Activated effector memory CD4-positive, alpha-beta T cell treated with Interleukin-2 at 50 U/mL for 16 hours (primary cell): Measurements from ENCODE around the gene SAMD14.
A peak's percentile ranks its signal among the peaks of the same experiment; 100 is the strongest.

Experiments
- DNase-seq: peaks from one replicate; pipeline ENCODE4 v3.0.0-alpha.2; 2020

The SAMD14 gene

GRCh38 chr17:50165066-50165465 is 35.1 kb upstream of the SAMD14 start:
- DNase-seq, result no peak

DNA sequence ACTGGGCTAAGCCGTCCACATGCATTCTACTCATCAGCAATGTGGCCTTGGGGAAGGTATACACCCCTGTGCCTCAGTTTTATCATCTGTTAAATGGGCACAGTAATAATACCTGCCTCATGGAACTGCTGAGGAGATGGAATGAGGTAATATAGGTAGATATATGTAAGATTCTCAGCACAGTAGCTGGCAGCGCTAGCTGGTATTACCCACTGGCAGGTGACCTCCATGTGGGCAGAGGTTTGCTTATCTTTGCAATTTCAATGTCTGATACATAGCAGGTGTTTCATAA is 34.7 kb upstream of the SAMD14 start:
- DNase-seq, result no peak

DNA sequence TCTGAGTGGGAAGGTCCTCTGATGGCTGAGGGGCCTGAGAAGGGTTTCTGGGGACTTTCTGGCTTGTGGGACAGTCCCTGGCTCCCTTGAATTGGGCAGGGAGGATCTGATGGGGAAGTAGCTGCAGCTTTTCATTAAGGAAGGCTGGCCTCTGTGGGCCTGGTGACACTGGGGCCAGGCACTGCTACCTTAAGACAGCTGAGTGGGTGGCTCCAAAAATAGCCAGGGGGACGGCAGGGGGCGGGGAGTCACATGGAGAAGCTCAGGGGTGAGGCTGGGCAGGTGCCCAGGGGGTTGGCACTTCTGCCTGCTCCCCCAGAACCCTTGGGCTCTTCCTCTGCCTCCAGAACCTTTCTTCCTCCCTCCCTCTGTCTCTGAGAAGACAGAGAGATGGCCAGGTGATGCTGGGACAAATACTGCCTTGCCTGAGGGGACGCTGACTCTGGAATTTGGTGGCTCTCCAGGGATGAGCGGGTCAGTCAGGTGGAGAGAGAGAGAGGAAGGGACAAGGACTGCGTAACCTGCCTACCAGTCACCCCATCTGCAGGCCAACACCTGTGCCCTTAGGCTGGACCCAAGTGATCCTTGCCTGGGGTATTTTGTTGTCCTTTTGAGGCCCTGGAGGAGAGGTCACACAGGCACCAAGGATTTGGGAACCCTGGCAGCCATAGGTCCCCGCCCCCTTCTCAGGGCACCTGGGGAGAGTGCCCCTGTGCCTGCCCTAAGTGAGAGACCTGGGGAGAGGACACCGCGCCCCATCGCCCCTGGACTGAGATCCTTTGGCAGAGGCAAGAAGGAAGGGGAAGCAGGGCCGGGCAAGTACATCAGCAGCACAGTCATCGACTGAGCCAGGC is 34.1 kb upstream of the SAMD14 start:
- no peak for DNase-seq

DNA sequence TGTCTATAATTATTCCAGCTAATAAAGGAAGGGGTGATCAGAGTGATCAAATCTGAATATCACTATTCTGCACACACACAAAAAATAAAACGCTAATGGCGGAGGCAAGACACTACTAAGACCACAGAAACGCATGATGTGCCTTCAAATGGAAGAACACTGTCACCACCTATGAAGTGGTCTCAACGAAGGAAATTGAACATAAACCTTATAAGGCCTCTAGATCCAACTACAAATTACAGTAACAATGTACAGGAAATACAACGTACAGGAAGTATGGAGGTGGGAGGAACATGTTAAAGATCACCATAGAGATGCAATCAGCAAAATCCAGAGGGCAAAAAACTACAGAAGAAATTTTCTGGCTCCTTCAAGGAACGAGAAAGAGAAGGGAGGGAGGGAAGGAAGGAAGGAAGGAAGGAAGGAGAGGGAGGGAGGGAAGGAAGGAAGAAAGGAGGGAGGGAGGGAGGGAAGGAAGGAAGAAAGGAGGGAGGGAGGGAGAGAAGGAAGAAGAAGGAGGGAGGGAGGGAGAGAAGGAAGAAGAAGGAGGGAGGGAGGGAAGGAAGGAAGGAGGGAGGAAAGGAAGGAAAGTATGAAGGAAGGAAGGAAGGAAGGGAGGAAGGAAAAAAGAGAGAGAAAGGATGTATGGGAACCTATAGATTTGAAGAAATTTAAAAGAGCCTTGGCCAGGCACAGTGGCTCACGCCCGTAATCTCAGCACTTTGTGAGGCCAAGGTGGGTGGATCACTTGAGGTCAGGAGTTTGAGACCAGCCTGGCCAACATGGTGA is 32.7 kb upstream of the SAMD14 start:
- no peak for DNase-seq

GRCh38 chr17:50161911-50162288 is 31.9 kb upstream of the SAMD14 start:
- DNase-seq, result no peak

DNA sequence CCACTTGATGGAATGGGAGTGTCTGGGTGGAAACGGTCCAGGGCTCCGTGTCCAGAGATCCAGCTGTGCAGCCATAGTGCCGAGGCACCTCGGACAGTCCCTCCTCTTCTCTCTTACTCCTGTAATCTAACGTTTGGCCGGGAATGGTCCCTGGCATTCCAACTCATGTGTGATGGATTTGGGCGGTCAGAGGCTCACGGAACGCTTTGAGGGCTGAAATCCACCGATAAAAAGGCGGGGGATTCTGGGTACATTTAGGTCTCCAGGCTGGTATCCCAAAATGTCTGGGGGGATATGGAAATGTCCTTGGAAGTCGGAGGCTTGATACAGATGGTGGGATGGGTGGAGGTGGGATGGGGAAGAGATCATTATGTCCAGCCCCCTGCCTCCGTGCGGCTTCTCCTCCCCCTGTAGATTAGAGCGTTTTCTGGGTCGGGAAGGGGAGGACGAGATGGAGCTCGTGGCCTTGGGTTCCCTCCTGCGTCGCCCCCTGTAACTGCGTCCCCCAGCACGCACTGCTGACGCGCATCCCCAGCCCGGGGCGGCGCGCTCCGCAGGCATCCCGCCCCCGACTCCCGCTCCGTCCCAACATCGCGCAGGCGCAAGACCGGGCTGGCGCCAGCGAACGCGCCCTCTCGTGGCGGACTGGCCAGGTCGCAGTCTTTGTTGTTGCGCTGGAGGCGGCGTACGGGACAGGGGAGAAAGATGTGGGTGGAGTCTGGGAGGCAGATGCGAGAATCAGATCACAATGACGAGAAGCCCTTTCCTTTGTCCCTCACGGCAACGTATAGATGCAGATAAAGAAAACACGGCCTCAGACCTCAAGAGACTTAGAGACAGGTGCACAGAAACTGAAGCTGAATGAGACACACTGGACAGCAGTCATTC is 31.3 kb upstream of the SAMD14 start:
- peak; percentile 93 for DNase-seq

- DNase-seq, result no peak
Observed at GRCh38 chr17:50157891-50158290, 27.9 kb upstream of the SAMD14 start.

DNA sequence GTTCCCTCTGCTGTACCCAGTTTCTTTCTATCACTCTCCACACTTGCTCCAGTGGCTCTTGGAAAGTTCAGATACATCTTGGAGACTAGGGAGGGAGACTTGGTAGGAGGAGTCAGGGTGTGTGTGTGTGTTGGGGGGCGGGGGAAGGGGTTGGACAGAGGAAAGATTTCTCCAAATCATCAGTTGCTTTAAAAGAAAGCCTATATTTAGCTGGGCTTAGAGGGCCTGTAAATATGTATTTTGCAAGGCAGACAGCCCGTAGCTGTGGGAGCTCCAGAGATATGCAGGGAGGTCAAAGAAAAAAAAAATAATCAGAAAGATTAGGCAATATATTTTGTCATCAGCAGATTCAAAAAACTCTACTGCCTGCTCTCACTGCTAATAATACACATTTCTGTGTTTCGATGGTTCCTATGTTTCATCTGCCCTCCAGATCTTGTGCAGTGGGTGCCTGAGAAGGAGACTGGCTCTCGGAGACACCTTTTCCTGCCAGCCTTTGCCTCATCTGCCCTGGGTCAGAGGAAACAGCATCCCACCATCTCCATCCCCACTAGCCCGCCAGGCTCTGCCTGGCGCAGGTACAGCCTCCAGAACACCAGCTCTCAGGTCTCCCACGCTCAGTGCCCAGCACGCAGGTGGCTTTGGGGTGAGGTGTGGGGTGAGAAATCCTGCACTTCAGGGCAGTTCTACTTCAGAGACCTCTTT is 25.3 kb upstream of the SAMD14 start:
- DNase-seq, result no peak

GRCh38 chr17:50154604-50155003 is 24.6 kb upstream of the SAMD14 start:
- DNase-seq, result no peak

DNA sequence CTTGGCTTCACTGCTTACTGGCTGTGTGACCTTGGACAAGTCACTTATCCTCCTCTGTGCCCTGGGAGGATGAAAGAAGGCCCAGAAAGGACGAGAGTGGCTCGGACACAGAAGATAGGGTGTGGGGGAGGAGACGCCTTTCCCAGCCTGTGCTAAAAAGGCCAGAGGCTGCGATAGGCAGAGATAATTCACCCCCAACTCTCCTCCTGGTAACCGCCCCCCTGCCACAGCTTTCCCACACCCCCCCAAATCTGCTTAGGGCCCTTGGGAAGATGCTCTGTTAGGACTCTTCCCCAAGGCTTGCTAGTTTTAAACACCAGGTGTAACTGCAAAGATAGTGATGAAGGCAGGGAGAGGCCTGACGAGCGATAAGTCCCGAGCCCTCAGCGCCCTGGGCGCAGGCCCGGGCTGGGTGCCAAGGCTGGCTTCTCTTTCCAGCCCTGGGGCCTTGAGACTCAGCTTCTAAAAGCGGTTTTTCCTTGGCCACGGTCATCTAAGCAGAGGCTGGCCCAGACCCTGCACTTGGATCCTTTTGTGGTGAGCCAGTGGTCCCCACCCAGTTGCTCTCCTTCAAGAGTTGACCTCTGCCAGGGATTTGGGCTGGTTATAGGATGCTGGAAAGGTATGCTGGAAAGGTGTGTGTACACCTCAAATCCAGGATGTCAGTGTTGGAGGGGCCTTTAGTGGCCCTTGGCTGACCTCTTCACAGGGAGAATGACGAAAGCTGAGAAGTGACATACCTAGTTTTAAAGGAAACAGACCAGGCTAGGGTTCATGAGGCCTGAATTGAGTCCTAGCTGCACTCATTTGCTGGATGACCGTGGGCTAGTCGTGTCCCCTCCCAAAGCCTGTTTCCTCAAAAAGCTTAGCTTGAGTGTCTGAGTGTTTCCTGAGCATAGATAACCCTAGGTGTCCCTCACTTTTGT is 24.0 kb upstream of the SAMD14 start:
- DNase-seq, result no peak

GRCh38 chr17:50152736-50153135 is 22.8 kb upstream of the SAMD14 start:
- no peak for DNase-seq

GRCh38 chr17:50151937-50152547 is 22.1 kb upstream of the SAMD14 start:
- peak; percentile 45 for DNase-seq

GRCh38 chr17:50151041-50151936 is 21.3 kb upstream of the SAMD14 start:
- peak; percentile 78 for DNase-seq

DNA sequence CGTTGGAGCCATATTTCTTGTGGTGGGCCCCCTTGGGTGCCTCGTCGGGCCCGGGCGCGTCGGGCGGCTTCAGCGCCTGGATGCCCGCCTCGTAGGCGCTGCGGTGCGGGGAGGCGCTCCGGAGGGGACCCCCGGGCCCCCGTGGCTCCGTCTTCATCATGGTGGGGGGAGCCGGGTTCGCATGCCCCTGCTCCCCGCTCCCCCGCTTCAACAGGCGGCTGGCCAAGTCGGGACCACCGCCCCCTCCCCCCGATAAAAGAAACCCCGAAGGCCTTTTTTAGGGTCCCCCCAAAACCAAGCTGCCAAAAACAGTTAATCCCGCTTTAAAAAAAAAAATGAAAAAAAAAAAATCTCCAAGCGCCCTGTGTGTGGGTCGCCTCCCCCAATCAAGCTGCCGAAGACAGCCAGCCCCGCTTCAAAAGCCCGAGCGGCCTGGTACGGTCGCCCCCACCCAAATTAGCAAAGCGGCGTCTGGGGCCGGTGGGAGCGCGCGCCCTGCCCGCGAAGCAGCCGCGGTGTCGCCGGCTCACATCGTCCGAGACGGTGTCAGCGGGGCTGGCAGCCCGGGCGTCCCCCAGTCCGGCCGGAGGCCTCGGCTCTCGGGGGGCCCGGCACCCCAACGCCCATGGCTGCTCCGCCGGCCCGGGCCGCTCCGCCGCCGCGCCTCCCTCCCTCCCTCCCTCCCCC is 20.5 kb upstream of the SAMD14 start, which contains the start of gene PPP1R9B:
TSS of gene PPP1R9B (minus strand) at position 324 of the 687 bp plus-strand sequence. CDS start at position 160, 164 bp downstream.
- no peak for DNase-seq

DNA sequence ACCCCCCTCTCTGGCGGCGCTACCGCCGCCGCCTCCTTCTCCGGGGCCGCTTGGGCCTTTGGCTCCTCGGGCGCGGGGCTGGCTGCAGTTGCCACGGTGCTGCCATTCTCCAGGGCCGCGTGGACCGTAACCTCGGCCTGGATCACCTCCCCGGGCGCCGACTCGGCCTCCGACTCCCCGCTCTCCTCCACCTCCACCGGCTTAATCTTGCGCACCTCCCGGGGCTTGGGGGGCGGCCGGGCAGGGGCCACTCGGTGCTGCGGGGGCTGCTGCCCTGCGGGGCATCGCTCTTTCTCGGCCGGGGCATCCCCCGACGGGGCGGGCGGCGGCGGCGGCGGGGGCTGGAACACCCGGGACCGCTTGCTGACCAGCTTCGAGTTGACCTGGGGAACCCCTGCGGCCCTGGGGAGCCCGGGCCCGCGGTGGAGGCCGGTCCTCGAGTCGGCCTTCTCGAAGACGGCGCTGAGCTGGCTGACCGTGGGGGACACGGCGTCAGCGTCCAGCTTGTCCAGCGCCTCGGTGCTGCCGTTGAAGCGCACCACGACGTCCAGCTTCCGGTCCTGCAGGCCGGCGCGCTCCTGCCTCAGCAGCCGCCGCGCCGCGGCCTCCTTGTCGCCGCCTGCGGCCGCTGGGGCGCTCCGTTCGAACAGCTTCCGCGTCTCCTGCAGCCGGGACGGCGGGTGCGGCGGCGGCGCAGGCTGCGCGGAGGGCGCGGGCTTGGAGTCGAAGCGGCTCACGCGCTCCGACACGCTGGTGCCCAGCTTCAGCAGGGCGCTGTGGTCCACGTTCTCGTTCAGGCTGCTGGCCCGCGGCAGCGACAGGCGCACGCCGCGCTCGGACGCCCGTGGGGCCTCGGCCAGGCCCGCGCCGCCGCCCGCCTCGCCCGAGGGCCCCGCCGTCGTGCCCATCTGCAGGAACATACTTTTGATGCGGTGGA is 19.7 kb upstream of the SAMD14 start:
- peak; percentile 50 for DNase-seq

DNA sequence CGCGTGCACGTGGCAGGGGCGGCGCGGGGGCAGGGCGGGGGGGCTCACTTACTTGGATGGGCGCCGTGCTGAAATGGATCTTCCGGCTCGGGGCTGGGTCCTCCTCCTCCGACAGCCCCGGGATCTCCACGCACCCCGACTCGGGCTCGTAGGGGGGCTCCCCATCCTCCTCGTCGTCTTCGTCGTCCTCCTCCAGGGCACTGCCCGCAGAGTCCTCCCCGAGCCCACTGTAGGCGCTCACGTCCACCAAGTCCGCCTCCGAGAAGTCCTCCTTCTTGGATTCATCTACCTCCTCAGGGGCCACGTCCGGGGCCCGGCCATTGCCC is 19.1 kb upstream of the SAMD14 start:
- no peak for DNase-seq

- DNase-seq, result peak; percentile 56
Observed at GRCh38 chr17:50148226-50149090, 18.5 kb upstream of the SAMD14 start.
